Airway epithelial cell (primary cell): ENCODE results near the gene SPTB. TPM values are rescaled to one million over a fixed set of nuclear protein-coding genes. Genes with fewer than 3 reads are reported as not detected.

Source experiments
- total RNA-seq: library from RNA; depleted of rRNA; stranded (reverse); fragments of >200 nt; gene quantifications from 2 replicates; pipeline ENCODE4 v1.2.3, GENCODE V29; 2015

The SPTB gene
- total RNA-seq, result 0.07 TPM in 1 of 2 replicates, not detected in the other

GRCh38 chr14:64879635-64880220 lies at the start of gene SPTB:
SPTB (minus strand) TSS chr14:64879907; CDS start chr14:64823094, 56,813 bp downstream.

DNA sequence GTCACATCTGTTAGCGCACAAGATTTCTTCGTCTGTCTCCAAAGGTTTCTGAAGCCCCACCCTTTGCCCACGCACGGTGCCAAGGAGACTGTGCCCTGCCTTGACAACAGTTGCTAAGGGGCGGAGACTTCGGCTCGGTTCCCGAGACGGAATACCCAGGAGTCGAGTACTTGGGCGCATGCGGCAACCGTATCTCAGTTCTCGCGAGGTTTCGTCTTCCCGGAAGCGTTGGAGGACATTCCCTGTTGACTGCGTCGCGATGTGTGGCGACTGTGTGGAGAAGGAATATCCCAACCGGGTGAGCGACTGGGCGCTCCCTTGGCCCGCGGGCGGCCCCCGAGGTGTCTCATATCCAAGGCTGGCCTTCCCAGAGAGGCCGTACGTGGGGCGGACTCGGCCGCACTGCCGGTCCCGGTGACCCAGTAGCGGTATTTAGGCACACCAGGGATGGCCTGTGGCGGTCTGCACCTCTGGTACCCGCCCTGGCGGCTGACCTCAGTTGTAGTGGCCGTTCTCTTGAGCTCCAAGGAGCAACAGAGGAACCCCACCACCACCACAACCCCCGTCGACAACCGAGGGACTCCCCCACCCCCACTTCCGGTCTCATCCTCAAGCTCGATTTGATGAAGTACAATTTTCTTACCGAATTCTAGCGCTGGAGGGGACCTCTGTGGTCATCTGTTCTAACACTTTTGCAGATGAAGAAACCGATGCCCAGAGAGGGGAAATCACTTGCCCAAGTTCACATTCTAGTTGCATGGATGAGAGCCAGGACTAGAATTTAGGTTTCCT lies 34.7 kb upstream of the SPTB start, which contains the start of gene CHURC1:
Gene CHURC1, plus strand, starts transcription at position 219 of the 792 bp plus-strand sequence. Its CDS starts 41 bp downstream, at position 260.

GRCh38 chr14:64704143-64704742 lies 175.5 kb downstream of the SPTB start, which contains the start of gene PLEKHG3:
PLEKHG3 (plus strand) TSS chr14:64704424; CDS start chr14:64727632, 23,208 bp downstream.

Other genes starting within 250 kb of the SPTB start
- gene PLEKHG3, start 175.5 kb downstream of the SPTB start, total RNA-seq, result 61.6 and 84.1 TPM in 2 replicates
- gene CHURC1, start 34.5 kb upstream of the SPTB start, total RNA-seq, result 41.6 and 70.0 TPM in 2 replicates
- gene GPX2, start 62.8 kb upstream of the SPTB start, total RNA-seq, result 17.6 and 21.2 TPM in 2 replicates
- gene RAB15, start 92.4 kb upstream of the SPTB start, total RNA-seq, result 0.46 and 1.3 TPM in 2 replicates
- 14.4 and 19.8 TPM in 2 replicates for gene FNTB, start 107.0 kb upstream of the SPTB start, total RNA-seq
- 31.2 and 38.9 TPM in 2 replicates for gene MAX, start 222.6 kb upstream of the SPTB start, total RNA-seq